Measurements from ENCODE around the gene FTSJ1. TPM values are rescaled to one million over a fixed set of nuclear protein-coding genes. Genes with fewer than 3 reads are reported as not detected.

Gene FTSJ1
- polyA plus RNA-seq, 1 donor from 2014 or later, result 83.5 TPM

- no peaks in the 10 kb centered on the region for H3K27me3 ChIP-seq (ENCODE audit: insufficient read depth, low read depth, low read length)
- no peak overlapping the region for H3K9ac ChIP-seq (ENCODE audit: low read length)
- no peak overlapping the region for H3K4me3 ChIP-seq (ENCODE audit: low read length)
- H3K9me2 ChIP-seq (ENCODE audit: insufficient read depth, low read length), result no peaks in the 10 kb centered on the region
- no peaks in the 10 kb centered on the region for H4K20me1 ChIP-seq (ENCODE audit: insufficient read depth)
- H3K4me2 ChIP-seq (ENCODE audit: low read length), result no peak overlapping the region
- H3K36me3 ChIP-seq (ENCODE audit: insufficient read depth, low read length), result no peaks in the 10 kb centered on the region
- H3K9me3 ChIP-seq (ENCODE audit: low read length), result no peaks in the 10 kb centered on the region
- TF ChIP-seq RAD21 (conservative IDR thresholded peaks at IDR 0.05) (no peak), EZH2 (IDR thresholded peaks at IDR 0.05; ENCODE audit: borderline replicate concordance, insufficient read depth, low read length, poor library complexity, severe bottlenecking) (no peak), TAF1 (IDR thresholded peaks at IDR 0.05; ENCODE audit: low read depth) (no peak), MXI1 (conservative IDR thresholded peaks at IDR 0.05; ENCODE audit: poor library complexity, severe bottlenecking) (no peak), CTCF (IDR thresholded peaks at IDR 0.05; ENCODE audit: poor library complexity, severe bottlenecking) (no peak), REST (IDR thresholded peaks at IDR 0.05; ENCODE audit: borderline replicate concordance) (no peak), POLR2AphosphoS5 (IDR thresholded peaks at IDR 0.05) (no peak), EP300 (conservative IDR thresholded peaks at IDR 0.05; ENCODE audit: poor library complexity, severe bottlenecking) (no peak), SMC3 (conservative IDR thresholded peaks at IDR 0.05; ENCODE audit: poor library complexity) (no peak)
- no peaks in the 10 kb centered on the region for H3F3A ChIP-seq (ENCODE audit: insufficient read depth, low read length, poor library complexity, severe bottlenecking)
- no peak overlapping the region for H3K27ac ChIP-seq (ENCODE audit: low read length)
- H2AFZ ChIP-seq (ENCODE audit: low read depth, low read length), result no peak overlapping the region
- no peaks in the 10 kb centered on the region for H3K79me2 ChIP-seq (replicated peaks; ENCODE audit: insufficient read depth, low read length)
These were observed 54.7 kb downstream of the FTSJ1 start for GRCh38 chrX:48530736-48531135.

GRCh38 chrX:48531358-48531959, 55.5 kb downstream of the FTSJ1 start:
- no peak overlapping the region for H2AFZ ChIP-seq (ENCODE audit: low read depth, low read length)
- H3K4me3 ChIP-seq (ENCODE audit: low read length), result no peak overlapping the region
- no peaks in the 10 kb centered on the region for H3K79me2 ChIP-seq (replicated peaks; ENCODE audit: insufficient read depth, low read length)
- no peak overlapping the region for H3K9ac ChIP-seq (ENCODE audit: low read length)
- no peak overlapping the region for H3K4me2 ChIP-seq (ENCODE audit: low read length)
- H3K9me2 ChIP-seq (ENCODE audit: insufficient read depth, low read length), result no peaks in the 10 kb centered on the region
- TF ChIP-seq MXI1 (conservative IDR thresholded peaks at IDR 0.05; ENCODE audit: poor library complexity, severe bottlenecking) (no peak), SMC3 (conservative IDR thresholded peaks at IDR 0.05; ENCODE audit: poor library complexity) (no peak), TAF1 (IDR thresholded peaks at IDR 0.05; ENCODE audit: low read depth) (no peak), CTCF (IDR thresholded peaks at IDR 0.05; ENCODE audit: poor library complexity, severe bottlenecking) (no peak), REST (IDR thresholded peaks at IDR 0.05; ENCODE audit: borderline replicate concordance) (no peak), RAD21 (conservative IDR thresholded peaks at IDR 0.05) (no peak), EP300 (conservative IDR thresholded peaks at IDR 0.05; ENCODE audit: poor library complexity, severe bottlenecking) (no peak), POLR2AphosphoS5 (IDR thresholded peaks at IDR 0.05) (no peak), EZH2 (IDR thresholded peaks at IDR 0.05; ENCODE audit: borderline replicate concordance, insufficient read depth, low read length, poor library complexity, severe bottlenecking) (no peak)
- H3K36me3 ChIP-seq (ENCODE audit: insufficient read depth, low read length), result no peaks in the 10 kb centered on the region
- H3F3A ChIP-seq (ENCODE audit: insufficient read depth, low read length, poor library complexity, severe bottlenecking), result no peaks in the 10 kb centered on the region
- H3K27ac ChIP-seq (ENCODE audit: low read length), result no peak overlapping the region
- no peaks in the 10 kb centered on the region for H4K20me1 ChIP-seq (ENCODE audit: insufficient read depth)
- H3K27me3 ChIP-seq (ENCODE audit: insufficient read depth, low read depth, low read length), result no peaks in the 10 kb centered on the region
- H3K9me3 ChIP-seq (ENCODE audit: low read length), result no peaks in the 10 kb centered on the region

All from neural cell (in vitro differentiated cells).